Panc1 (cell line): ENCODE results near the gene BIRC6.

Experiments used
- POLR2AphosphoS5 ChIP-seq: IDR thresholded peaks from 2 replicates; pipeline ENCODE4 v1.6.1; 2012; ENCODE audit warnings: mild to moderate bottlenecking, low read depth, low read length, moderate library complexity
- SIN3A ChIP-seq: IDR thresholded peaks from 2 replicates; pipeline ENCODE4 v1.6.1; 2012; ENCODE audit warnings: low read depth, mild to moderate bottlenecking, low read length, moderate library complexity, borderline replicate concordance; ENCODE audit not compliant: insufficient read depth
- TF ChIP-seq, protein P1 (sequence below): fragments of 450-650 bp; IDR thresholded peaks from 2 replicates; pipeline ENCODE4 v1.5.1; 2017; ENCODE audit warnings: mild to moderate bottlenecking
- TF ChIP-seq, protein P2 (sequence below), 2 experiments: IDR thresholded peaks; 2 replicates each; pipeline ENCODE4 v1.6.1; 2011 to 2012; ENCODE audit warnings: low read depth in 2 of 2, control low read depth in 1 of 2, low read length in 1 of 2, mild to moderate bottlenecking in 1 of 2, moderate library complexity in 1 of 2; ENCODE audit not compliant: insufficient read depth in 1 of 2

DNA sequence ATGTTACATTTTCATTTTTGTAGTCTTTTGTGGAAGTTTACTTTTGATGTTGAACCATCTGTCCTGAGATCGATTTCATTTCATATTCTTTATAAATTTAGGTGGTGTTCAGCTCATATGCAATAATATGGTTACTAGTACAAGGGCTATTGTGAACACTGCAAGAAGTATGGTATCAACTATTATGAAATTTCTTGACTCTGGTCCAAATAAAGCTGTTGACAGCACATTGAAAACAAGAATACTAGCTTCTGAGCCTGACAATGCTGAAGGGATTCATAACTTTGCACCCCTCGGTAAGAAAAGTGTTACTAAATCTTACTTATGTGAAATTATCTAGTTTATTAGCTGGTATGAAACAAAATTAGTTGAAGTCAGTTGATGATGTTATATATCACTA lies 146.1 kb downstream of the BIRC6 start:
- TF ChIP-seq, protein P1, sequence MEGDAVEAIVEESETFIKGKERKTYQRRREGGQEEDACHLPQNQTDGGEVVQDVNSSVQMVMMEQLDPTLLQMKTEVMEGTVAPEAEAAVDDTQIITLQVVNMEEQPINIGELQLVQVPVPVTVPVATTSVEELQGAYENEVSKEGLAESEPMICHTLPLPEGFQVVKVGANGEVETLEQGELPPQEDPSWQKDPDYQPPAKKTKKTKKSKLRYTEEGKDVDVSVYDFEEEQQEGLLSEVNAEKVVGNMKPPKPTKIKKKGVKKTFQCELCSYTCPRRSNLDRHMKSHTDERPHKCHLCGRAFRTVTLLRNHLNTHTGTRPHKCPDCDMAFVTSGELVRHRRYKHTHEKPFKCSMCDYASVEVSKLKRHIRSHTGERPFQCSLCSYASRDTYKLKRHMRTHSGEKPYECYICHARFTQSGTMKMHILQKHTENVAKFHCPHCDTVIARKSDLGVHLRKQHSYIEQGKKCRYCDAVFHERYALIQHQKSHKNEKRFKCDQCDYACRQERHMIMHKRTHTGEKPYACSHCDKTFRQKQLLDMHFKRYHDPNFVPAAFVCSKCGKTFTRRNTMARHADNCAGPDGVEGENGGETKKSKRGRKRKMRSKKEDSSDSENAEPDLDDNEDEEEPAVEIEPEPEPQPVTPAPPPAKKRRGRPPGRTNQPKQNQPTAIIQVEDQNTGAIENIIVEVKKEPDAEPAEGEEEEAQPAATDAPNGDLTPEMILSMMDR, result no peak
- TF ChIP-seq SIN3A, result no peak
- no peak for TF ChIP-seq POLR2AphosphoS5
- TF ChIP-seq, protein P2, sequence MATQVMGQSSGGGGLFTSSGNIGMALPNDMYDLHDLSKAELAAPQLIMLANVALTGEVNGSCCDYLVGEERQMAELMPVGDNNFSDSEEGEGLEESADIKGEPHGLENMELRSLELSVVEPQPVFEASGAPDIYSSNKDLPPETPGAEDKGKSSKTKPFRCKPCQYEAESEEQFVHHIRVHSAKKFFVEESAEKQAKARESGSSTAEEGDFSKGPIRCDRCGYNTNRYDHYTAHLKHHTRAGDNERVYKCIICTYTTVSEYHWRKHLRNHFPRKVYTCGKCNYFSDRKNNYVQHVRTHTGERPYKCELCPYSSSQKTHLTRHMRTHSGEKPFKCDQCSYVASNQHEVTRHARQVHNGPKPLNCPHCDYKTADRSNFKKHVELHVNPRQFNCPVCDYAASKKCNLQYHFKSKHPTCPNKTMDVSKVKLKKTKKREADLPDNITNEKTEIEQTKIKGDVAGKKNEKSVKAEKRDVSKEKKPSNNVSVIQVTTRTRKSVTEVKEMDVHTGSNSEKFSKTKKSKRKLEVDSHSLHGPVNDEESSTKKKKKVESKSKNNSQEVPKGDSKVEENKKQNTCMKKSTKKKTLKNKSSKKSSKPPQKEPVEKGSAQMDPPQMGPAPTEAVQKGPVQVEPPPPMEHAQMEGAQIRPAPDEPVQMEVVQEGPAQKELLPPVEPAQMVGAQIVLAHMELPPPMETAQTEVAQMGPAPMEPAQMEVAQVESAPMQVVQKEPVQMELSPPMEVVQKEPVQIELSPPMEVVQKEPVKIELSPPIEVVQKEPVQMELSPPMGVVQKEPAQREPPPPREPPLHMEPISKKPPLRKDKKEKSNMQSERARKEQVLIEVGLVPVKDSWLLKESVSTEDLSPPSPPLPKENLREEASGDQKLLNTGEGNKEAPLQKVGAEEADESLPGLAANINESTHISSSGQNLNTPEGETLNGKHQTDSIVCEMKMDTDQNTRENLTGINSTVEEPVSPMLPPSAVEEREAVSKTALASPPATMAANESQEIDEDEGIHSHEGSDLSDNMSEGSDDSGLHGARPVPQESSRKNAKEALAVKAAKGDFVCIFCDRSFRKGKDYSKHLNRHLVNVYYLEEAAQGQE (IDR thresholded peaks at IDR 0.05; ENCODE audit: insufficient read depth in 1 of 2, low read depth in 2 of 2, low read length in 1 of 2), result no peak
